ENCODE measurements around the gene CCNL1.

Gene CCNL1

GRCh38 chr3:157102098-157102497 lies 57.8 kb downstream of the CCNL1 start:
- DNase-seq: no peak

DNA sequence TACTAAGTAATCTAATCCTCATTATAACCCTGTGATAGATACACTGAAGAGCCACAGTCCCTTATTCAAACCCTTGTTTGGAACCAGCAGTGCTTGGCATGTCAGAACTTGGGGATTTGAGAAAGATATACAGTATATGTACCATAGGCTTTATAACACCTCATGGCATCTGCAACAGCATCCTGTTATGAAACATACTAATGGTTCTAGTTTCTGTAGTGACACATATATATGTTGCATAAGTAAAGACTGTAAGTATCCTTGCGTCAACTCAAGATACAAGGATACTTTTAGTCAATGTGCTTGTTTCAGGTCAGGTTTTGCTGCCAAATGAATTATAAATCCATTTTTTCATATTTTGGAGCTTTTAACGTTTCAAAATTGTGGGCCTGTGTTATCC lies 58.5 kb downstream of the CCNL1 start:
- no peak for DNase-seq

DNA sequence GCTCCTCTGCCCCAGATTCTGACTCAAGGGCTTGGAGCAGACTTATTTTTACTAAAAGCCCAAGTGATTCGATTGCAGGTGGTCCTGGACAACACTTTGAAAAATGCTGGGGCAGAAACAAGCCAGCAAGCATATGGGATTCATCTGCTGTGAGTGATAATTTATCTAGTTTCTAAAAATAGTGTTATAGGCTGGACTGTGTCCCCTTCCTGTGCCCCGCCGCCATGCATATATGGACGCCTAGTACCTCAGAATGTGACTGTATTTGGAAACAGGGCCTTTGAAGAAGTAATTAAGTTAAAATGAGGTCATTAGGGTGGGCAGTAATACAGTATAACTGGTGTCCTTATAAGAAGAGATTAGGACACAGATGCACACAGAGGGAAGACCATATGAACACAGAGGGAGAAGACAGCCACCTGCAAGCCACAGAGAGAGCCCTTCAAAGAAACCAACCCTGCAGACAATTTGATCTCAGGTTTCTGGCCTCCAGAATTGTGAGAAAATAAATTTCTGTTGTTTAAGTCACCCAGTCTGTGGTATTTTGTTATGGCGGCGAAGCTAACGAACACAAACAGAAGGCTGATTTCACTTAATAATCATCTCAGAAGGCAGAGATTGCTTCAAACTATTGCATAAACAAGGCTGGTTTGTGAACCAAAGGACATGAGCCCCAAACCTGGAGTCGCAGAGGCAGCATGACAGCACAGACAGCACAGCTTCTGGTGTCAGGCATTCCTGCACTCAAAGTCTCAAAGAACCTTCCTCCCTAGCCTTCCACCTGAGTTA lies 59.1 kb downstream of the CCNL1 start:
- DNase-seq: no peak

- no peak for DNase-seq
Measured at GRCh38 chr3:157100096-157100477, 59.9 kb downstream of the CCNL1 start.

DNA sequence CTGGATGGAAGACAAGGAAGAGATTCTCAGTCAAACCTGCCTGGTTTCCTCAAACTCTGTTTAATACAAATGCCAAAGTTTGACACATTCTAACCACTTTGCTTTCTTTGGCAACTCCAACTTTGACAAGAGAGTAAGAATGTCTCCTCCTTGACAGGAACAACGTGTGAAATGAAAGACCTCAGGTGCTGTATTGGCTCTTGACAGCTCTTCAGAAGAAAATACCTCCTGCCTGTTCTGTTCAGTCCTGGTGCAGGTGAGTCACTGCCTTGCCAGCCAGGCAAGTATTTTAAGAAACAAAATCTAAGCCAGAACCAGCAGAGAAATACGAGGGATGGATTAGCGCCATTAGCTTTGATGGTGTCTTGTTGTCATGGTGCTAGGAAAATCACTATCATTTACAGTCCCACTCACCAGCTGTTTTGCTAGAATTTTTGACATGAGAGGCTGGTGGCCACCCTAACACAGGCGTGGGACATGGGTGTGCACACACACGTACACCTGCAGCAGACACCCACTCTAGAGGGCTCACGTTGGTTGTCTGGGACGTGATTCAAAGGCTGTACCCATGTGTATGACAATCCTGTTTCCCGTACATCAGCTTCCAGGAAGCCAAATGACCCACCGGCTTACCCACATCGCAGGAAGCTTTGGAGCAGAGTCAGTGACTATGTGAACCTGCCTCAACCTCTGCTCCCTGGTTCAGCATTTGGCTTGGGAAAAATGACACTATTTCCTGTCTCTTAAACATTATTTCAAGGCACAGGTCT lies 60.4 kb downstream of the CCNL1 start:
- DNase-seq: no peak

GRCh38 chr3:157098823-157099185 lies 61.1 kb downstream of the CCNL1 start:
- no peak for DNase-seq

DNA sequence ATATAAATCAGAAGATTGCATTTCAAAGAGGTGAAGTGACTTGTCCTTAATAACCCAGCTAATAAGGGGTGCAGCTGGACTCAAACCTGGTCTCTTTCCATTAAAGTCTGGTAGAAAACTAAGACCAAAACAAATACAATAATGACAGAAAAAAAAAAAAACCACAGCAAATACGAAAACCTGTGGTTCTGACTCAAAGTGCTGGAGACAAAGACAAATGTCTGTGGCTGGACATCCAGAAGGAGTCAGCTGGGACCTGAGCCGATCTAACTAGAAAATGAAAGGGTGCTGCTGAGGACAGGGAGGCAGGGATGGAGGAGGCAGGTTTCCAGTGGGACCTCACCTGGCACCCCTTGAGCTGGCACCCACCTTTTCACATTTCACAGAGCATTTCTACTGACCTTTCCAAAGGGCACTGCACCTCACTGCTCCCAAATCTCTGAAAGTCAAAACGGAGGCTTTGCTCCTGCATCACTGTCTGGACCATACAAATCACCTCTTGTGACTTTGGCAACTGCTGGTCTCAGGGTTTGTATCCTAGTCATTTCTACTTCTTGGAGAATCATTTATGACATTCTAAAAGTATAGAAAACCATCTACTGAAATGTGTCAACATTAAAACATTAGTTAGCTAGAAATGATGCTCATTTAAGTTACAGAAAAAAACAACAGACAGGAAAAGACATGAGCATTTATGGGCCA lies 61.7 kb downstream of the CCNL1 start:
- no peak for DNase-seq

All from fibroblast of skin of right quadriceps (primary cell).